Right hindlimb (tissue), 1 donor: ENCODE measurements around the gene KLK6.

ENCODE experiments used
- DNase-seq: peaks from one replicate; pipeline ENCODE4 v3.0.0-alpha.2; 2018

KLK6 gene

DNA sequence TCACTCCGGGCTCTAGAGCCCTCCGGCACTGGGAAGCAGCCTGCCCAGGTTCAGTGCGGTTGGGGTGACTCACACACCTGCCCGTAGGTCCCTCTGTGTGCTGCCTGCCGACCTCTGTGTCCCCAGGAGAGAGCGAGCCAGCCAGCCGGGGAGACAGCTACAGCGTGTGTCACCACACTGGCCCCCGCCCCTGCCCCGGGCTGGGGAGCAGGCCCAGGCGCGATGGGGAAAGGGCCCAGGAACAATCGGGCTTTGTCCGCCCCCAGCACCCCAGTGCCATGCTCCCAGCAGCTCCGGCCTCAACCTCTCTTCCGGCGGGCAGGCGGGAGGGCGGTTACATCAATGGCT is at the start of gene KLK6:
Gene KLK6 (minus strand): TSS at position 179 of the 348 bp plus-strand sequence. CDS start 1,487 bp downstream, outside the sequence.
- DNase-seq = no peak

GRCh38 chr19:51018745-51019543 is 49.6 kb upstream of the KLK6 start:
- DNase-seq = no peak

GRCh38 chr19:51016798-51017683 is 47.6 kb upstream of the KLK6 start:
- DNase-seq = no peak

GRCh38 chr19:51015691-51016267 is 46.4 kb upstream of the KLK6 start:
- no peak for DNase-seq

GRCh38 chr19:51014242-51014641 is 44.9 kb upstream of the KLK6 start:
- no peak for DNase-seq

DNA sequence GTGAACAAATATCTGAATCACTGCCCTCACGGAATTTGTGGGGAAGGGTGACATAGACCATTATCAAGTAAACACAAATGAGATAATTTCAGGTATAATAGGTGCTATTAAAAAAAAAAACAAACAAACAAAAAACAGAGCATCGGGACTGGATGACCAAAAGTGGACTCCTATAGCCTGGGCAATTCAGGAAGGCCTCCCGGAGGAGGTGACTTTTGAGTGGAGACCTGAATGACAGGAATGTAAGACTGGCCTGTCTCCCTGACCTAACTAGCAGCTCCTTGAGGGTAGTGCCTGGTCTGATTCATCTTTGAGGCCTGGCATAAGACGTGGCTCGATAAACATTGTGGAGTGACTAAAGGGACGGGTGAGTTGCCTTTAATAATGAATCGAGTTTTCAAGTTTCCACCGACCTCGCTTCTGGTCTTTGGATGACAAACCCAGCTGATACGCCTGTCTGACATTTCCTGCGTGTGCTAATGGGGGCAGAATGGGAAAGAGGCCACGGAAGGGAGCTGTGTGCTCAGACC is 43.3 kb upstream of the KLK6 start:
- DNase-seq = no peak

GRCh38 chr19:51010066-51010795 is 40.8 kb upstream of the KLK6 start:
- no peak for DNase-seq

GRCh38 chr19:51009061-51009891 is 39.9 kb upstream of the KLK6 start:
- DNase-seq = no peak

DNA sequence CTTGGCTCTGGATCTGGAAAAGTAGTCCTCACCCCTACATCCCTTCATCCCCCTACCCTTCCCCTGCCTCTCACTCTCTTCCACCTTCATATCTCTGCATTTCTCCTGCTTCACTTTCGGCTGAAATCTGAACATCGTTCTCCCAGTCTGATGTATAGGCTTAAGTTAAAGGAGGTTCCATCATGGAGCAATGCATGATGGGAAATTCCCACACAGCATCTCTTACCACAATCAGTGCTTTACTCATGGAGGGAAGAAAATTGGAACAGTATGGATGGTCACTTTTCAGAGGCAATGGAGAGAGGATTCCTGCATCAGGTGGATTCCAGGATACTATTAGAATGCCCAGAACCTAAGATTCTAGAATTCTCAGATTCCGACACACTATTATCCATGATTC is 38.1 kb upstream of the KLK6 start:
- DNase-seq = no peak

DNA sequence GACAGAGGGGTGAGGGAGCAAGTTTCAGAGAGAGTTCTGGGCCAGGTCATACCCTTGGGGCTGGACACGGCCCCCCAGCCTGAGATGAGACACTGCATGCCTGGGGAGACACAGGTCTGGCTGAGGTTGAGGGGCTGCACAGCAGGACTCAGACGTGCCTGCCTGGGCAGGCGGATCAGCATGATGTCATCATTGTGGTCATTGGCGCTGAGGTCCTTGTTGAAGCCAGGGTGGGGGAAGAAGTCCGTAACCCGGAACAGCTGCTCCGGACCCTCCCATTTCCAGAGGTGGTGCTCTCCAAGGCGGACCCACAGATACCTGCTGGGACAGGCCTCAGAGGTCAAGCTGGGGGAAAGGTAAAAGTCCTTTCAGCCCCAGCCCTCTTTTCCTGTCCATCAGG is 37.0 kb upstream of the KLK6 start:
- no peak for DNase-seq

DNA sequence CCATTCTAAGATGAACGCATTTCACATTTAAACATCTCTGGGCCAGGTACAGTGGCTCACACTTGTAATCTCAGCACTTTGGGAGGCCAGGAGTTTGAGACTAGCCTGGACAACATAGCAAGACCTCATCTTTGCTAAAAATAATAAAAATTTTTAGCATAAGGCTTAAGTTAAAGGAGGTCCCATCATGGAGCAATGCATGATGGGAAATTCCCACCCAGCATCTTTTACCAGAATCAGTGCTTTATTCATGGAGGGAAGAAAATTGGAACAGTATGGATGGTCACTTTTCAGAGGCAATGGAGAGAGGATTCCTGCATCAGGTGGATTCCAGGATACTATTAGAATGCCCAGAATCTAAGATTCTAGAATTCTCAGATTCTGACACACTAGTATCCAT is 35.9 kb upstream of the KLK6 start:
- DNase-seq = no peak

DNA sequence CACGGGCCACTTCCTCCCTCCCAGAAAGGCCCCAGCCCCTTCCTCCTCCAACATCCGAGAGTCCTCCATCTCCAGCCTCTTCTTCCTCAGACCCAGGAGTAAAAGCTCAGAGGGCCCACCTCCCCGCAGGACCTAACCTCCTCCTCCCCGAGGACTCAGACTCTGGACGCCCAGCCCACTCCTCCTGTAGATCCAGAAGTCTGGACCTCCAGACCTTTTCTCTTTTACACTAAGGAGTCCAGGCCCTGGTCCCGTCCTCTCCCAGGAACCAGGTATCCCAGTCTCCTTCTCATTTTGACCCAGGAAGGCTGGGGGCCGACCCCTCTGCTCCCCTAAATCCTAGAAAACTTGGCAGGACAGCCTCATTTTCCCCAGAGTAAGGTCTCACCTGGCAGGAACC is 33.9 kb upstream of the KLK6 start:
- DNase-seq = no peak

DNA sequence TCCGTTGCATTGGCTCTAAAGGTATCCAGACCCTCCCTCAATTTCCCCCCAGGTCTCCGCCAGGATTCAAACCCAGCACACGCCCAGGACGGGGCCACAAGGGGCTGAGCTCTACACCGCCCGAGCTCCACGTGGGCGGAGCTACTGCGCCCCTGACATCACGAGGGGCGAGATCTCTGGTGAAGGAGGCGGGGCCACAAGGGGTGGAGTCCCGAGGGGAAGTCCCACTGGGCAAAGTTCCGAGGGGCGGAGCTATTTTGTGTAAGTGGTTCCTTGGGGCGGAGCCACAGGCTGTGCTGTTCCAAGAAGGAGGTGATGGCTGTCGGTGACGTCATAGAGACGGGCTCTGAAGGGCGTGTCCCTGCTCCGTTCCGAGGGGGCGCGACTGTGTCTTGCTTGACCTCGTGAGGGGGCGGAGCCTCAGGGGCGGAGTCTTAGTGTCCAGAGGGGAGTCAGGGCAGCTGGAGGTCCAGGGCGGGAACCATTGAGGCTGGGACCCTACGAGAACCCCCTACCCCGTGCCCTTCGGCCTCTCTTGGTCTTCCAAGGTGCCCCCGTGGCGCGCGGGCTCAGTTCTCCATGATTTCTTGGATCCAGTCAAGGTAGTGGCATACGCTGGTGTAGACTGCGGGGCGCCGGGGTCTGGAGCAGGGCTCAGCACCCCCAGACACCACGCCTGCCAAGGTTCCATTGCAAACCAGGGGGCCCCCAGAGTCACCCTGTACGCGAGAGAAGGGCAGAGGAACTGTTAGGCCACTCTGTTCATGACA is 33.3 kb upstream of the KLK6 start:
- no peak for DNase-seq

GRCh38 chr19:51002089-51002532 is 32.7 kb upstream of the KLK6 start:
- no peak for DNase-seq

DNA sequence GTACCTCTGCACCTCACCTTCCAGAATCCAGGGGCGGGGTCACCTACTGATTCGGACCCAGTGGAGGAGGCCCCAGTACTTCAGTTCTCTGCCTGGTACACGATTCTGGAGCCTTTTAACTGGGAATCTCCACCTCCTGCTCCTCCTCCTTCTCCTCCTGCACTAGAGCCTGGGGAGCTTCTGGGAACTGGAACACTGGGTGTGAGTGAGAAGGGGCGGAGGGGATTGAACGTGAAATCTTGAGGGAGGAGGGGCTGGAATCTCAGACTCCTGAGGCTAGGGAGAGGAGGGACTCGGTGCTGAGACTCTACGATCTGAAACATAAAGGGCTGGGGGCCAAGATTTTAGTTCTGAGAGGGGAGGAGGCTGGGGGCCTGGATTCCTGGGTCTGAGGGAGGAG is 32.1 kb upstream of the KLK6 start, which contains the start of gene KLK8:
Gene KLK8 (minus strand): TSS at position 90 of the 400 bp plus-strand sequence. CDS start 437 bp downstream, outside the sequence.
- DNase-seq = no peak

DNA sequence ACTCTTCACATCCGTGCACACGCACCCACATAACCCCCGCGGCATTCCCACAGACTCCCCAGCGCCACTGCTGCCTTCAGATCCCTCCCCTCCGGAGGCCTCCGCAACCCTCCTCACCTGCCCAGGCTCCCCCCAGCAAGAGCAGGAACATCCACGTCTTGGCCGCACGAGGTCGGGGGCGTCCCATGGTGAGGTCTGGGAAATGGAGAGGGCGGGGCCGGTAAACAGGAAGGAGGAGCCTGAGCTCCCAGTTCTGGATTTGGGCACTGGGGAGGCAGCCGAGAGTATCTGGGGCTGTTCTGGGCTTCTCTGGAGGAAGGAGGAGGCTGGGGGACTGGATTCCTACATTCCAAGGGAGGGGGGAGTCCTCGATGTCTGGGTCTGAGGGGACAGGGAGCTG is 31.6 kb upstream of the KLK6 start:
- no peak for DNase-seq

DNA sequence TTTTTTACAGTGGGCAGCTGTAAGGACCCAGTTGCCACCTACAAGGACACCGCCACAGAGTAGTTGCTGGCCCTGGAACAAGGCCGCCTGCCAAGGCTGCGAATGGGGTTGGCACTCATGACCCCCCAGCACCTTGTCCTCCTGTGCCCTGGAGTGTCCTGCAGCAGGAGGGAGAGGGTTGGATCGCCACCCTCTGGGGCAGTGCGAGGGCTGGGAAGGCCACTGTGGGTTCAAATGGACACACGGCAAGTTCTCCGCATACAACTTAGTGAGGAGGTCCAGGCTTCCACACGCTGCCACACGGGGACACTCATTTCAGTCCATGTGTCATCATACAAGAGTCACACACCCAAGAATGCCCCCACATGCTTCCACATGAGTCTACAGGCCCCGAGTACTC is 31.0 kb upstream of the KLK6 start:
- no peak for DNase-seq

DNA sequence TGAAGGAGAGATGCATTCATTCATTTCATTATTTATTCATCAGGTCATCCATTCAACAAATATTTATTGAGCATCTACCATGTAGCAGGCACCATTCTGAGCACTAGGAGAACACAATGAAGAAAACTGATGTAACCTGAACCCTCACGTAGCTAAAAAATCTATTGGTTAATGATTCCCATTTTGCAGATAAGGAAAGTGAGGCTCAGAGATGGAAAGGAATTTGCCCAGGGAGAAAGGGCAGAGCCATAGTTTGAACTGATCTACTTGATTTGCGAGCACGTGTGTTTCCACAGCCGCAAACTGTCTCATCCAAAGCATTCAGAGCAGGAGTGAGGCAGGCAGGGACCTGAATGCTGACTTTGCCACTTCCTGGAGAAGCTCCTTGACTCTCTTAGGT is 29.3 kb upstream of the KLK6 start:
- no peak for DNase-seq

DNA sequence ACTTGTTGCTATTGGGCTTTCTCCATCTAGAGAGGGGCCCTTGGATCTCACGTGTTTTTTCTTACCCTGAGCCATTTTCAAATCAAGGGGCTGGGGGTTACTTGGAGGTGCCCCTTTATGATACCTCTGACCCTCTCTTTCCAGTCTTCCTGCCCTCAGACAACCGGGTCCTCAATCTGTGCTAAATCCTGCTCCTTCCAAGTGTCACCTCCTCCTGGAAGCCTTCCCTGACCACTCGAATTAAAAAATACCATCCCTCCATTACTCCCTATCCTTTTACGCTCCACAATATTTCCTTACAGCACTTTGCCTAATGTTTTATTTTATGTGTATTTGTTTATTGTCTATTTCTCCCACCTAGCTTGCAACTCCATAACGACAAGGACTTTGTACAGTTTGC is 28.7 kb upstream of the KLK6 start:
- no peak for DNase-seq

DNA sequence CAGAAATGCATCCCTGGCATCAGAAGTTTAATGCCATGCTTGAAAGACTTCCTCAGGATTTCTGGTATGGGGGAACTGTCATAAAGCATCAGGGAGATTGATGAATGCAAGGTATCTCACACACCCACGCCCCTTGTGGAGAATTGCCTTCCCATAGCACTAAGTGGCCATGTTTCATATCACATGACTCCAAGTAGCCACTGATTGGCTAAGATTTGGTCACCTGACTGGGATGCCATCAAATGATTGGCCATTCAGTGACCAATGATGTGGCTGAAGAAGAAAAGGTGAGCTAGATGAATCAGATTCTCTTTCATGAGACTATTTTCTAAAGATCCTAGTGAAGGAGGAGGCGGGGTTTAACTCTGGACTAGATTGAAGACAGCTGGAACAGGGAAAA is 24.7 kb upstream of the KLK6 start:
- no peak for DNase-seq

- DNase-seq = no peak
Measured at GRCh38 chr19:50992666-50993035, 23.3 kb upstream of the KLK6 start.
